ENCODE results near the gene ST6GAL1.
"Not testable (repeated sequence)": the region's sequence is repeated elsewhere in the genome, so short reads cannot be mapped to it uniquely, and the experiment has no call there.

Gene ST6GAL1

GRCh38 chr3:187016639-187017345, 86.5 kb downstream of the ST6GAL1 start:
- no peak overlapping the region for H3K4me3 ChIP-seq (ENCODE audit: low read depth, low read length)
- peak; percentile 59 for DNase-seq (ENCODE audit: low read depth)

DNA sequence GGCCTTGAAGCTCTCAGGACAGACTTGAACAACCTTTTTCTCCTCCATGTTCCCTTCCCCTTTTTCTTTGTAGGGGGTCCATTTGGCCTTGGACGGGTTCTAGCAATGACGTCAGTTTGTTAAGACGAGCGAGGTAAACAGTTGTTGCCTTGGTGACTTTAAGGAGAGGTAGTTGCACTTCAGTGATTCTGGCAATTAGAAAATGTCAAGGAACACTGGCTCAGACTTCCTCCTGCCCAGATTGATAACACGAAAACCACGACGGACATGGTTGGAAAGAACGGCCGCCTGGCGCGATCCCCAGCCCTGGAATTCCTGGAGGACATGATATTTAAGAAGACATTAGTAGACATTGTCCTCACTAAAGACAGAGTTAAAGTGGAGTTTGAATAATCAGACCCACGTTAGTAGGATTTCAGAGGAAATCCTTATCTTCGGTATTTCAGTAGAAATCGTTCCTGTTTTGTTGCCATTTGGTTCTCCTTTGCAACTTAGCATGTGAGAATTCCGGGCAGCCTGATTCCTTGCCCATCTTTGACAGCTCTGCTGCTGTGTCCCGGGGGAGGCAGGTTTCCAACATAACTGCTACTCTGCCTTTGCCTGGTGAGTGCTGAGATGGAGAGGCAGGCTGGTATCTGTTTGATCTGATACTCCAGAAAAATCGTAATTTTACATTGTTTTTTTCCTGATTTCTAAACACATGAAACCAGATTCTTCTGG, 87.3 kb downstream of the ST6GAL1 start:
- no peak overlapping the region for H3K4me3 ChIP-seq (ENCODE audit: low read depth, low read length)
- TF ChIP-seq CTCF (conservative IDR thresholded peaks at IDR 0.05; ENCODE audit: low read depth, low read length) = no peak
- no peak for DNase-seq (ENCODE audit: low read depth)

More at GRCh38 chr3:187016639-187017345, 86.5 kb downstream of the ST6GAL1 start:
- TF ChIP-seq CTCF (conservative IDR thresholded peaks at IDR 0.05; ENCODE audit: low read depth, low read length) = no peak

GRCh38 chr3:187019542-187020072, 89.3 kb downstream of the ST6GAL1 start:
- no peak for TF ChIP-seq CTCF (conservative IDR thresholded peaks at IDR 0.05; ENCODE audit: low read depth, low read length)
- DNase-seq (ENCODE audit: low read depth) = no peak
- H3K4me3 ChIP-seq (ENCODE audit: low read depth, low read length) = no peak overlapping the region

DNA sequence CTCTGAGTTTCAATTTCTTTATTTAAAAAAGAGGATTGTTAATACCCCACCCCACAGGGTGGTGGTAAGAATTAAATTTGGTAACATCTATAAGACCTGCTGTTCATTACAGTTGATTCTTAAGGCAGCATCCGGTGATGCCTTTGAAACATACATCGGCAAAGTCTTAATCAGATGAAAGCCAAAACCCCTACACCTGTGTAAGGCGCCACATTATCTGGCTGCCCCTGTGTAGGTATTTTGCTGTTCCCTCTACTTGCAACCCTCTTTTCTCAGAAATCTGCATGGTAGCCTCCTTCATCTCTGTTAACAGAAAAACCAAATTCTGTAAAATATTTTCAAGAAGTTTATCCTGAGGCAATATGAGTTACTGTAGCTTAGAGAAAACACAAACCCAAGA, 90.0 kb downstream of the ST6GAL1 start:
- no peak for TF ChIP-seq CTCF (conservative IDR thresholded peaks at IDR 0.05; ENCODE audit: low read depth, low read length)

GRCh38 chr3:187021748-187022402, 91.5 kb downstream of the ST6GAL1 start:
- TF ChIP-seq CTCF (conservative IDR thresholded peaks at IDR 0.05; ENCODE audit: low read depth, low read length) = no peak
- no peak overlapping the region for H3K4me3 ChIP-seq (ENCODE audit: low read depth, low read length)
- no peak for DNase-seq (ENCODE audit: low read depth)

More for the DNA sequence above, 90.0 kb downstream of the ST6GAL1 start:
- no peak for DNase-seq (ENCODE audit: low read depth)
- no peak overlapping the region for H3K4me3 ChIP-seq (ENCODE audit: low read depth, low read length)

GRCh38 chr3:187022403-187023029, 92.2 kb downstream of the ST6GAL1 start:
- DNase-seq (ENCODE audit: low read depth) = no peak
- no peak for TF ChIP-seq CTCF (conservative IDR thresholded peaks at IDR 0.05; ENCODE audit: low read depth, low read length)
- no peak overlapping the region for H3K4me3 ChIP-seq (ENCODE audit: low read depth, low read length)

GRCh38 chr3:187023340-187023739, 93.0 kb downstream of the ST6GAL1 start:
- not testable (repeated sequence) for DNase-seq (ENCODE audit: low read depth); H3K4me3 ChIP-seq (ENCODE audit: low read depth, low read length)

Measured in choroid plexus epithelial cell (primary cell).